ENCODE results near the gene RBM15B.

- no peak for TF ChIP-seq CTCF (IDR thresholded peaks at IDR 0.05)
- no peak for TF ChIP-seq REST (IDR thresholded peaks at IDR 0.05; ENCODE audit: insufficient read depth in 1 of 2, low read depth in 2 of 2, low read length in 1 of 2)
- no peak for TF ChIP-seq POLR2AphosphoS5 (IDR thresholded peaks at IDR 0.05; ENCODE audit: low read depth, low read length)
- no peak for TF ChIP-seq SIN3A (IDR thresholded peaks at IDR 0.05; ENCODE audit: borderline replicate concordance, insufficient read depth, low read depth, low read length)
- TF ChIP-seq TCF7L2 (IDR thresholded peaks at IDR 0.05; ENCODE audit: low read depth, low read length), result no peak
Observed at GRCh38 chr3:51361746-51362145, 29.3 kb upstream of the RBM15B start.

All from Panc1 (cell line).